Brain pericyte (primary cell): Measurements from ENCODE around the gene MORC3.

Experiments used
- DNase-seq: peaks from one replicate; pipeline ENCODE4 v3.0.0-alpha.2; 2012; ENCODE audit warnings: low read depth, low spot score

MORC3 gene

DNA sequence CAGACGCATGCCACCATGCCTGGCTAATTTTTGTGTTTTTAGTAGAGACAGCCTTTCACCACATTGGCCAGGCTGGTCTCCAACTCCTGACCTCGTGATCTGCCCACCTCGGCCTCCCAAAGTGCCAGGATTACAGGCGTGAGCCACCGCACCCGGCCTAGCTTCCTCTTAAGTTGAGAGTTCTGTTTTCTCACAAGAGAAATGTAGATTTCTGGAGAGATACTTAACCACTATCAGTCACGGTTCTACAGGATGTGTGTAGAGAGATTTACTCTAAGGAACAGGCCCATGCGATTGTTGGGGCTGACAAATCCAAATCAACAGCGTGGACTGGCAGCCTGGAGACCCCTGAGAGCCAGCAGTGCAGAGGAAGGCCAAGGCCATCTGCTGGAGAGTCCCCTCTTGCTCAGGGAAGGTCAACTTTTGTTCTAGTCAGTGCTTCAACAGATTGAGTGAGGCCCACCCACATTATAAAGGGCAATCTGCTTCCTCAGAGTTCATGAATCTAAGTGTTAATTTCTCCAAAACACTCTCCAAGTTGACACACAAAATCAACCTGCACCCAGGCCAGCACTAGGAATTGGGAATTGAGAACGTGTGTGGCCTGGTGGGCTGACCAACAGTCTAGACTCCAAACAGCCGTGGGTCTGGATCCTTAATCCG lies 103.9 kb downstream of the MORC3 start:
- DNase-seq: no peak

DNA sequence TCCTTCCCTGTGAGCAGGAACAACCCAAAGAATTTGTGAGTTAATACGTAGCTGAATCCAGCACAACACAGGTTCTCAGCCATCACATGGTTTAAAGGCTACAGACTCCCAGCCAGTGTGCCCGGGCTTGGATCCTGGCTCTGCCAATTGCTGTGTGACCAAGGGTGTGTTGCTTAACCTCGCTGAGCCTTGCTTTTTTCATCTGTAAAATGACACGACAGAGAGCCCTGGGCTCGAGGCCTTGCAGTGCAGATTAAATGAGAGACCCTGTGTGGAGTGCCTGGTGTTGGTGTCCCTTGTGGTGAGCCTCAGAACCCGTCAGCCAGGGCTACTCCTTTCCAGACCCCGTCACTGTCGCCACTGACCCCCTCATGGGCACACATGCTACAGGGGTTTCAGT lies 104.6 kb downstream of the MORC3 start:
- DNase-seq: no peak

DNA sequence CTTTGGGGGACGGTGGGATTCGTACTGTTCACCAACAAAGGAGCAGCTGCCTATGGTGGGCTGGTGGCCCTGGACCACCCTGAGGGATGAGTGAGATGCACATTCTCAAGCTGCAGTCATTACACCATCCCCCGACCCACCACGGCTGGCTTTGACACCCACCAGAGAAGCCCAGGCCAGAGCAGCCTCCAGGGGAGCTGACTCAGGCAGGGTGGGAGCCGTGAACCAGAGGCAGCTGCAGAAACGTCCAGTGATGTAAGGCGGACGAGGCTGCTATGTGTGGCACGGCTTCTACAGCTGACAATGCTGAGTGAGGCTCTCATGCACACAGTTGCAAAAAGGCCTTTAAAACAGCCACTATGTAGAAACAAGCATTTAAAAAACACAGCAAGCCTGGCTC lies 105.3 kb downstream of the MORC3 start:
- DNase-seq: no peak
